GM23248 (cell line): ENCODE measurements around the gene TBC1D21. TPM values are rescaled to one million over a fixed set of nuclear protein-coding genes. Genes with fewer than 3 reads are reported as not detected.
A peak's percentile ranks its signal among the peaks of the same experiment; 100 is the strongest.

Experiments used
- DNase-seq: peaks from one replicate; pipeline ENCODE4 v3.0.0-alpha.2; 2015
- H2AFZ ChIP-seq: fragments of 200-600 bp; sonication (generic); 2 replicates; pipeline ENCODE4 v1.6.1; 2016; ENCODE audit warnings: antibody characterized with exemption
- H3F3A ChIP-seq: fragments of 200-600 bp; sonication (generic); 2 replicates; pipeline ENCODE4 v1.6.1; 2016; ENCODE audit warnings: mild to moderate bottlenecking, antibody characterized with exemption, mixed run types; ENCODE audit not compliant: insufficient read depth
- H3K27ac ChIP-seq: fragments of 200-600 bp; sonication (generic); 2 replicates; pipeline ENCODE4 v1.5.1; 2016; ENCODE audit warnings: mild to moderate bottlenecking
- H3K27me3 ChIP-seq: fragments of 200-600 bp; sonication (generic); replicated peaks from 2 replicates; pipeline ENCODE4 v1.6.1; 2016; ENCODE audit warnings: mild to moderate bottlenecking; ENCODE audit not compliant: insufficient read depth
- H3K36me3 ChIP-seq: fragments of 200-600 bp; sonication (generic); 2 replicates; pipeline ENCODE4 v1.6.1; 2016; ENCODE audit warnings: low read depth, mild to moderate bottlenecking
- H3K4me1 ChIP-seq: fragments of 200-600 bp; sonication (generic); 2 replicates; pipeline ENCODE4 v1.6.1; 2016; ENCODE audit warnings: mild to moderate bottlenecking; ENCODE audit not compliant: insufficient read depth
- H3K4me2 ChIP-seq: fragments of 200-600 bp; sonication (generic); one replicate; pipeline ENCODE4 v1.6.1; 2016; ENCODE audit warnings: mild to moderate bottlenecking; ENCODE audit not compliant: unreplicated experiment
- H3K4me3 ChIP-seq: fragments of 200-600 bp; sonication (generic); 2 replicates; pipeline ENCODE4 v1.5.1; 2016; ENCODE audit warnings: mild to moderate bottlenecking
- H3K79me2 ChIP-seq: fragments of 200-600 bp; sonication (generic); 2 replicates; pipeline ENCODE4 v1.6.1; 2016; ENCODE audit warnings: mild to moderate bottlenecking; ENCODE audit not compliant: insufficient read depth
- H3K9ac ChIP-seq: fragments of 200-600 bp; sonication (generic); 2 replicates; pipeline ENCODE4 v1.6.1; 2016; ENCODE audit warnings: mild to moderate bottlenecking
- H3K9me2 ChIP-seq: fragments of 200-600 bp; sonication (generic); 2 replicates; pipeline ENCODE4 v1.6.1; 2016; ENCODE audit warnings: mixed run types, mild to moderate bottlenecking, moderate library complexity; ENCODE audit not compliant: insufficient read depth
- H3K9me3 ChIP-seq: fragments of 200-600 bp; sonication (generic); one replicate; pipeline ENCODE4 v1.6.1; 2017; ENCODE audit warnings: low read depth
- H4K20me1 ChIP-seq: fragments of 200-600 bp; sonication (generic); 2 replicates; pipeline ENCODE4 v1.6.0; 2016; ENCODE audit not compliant: insufficient read depth
- EZH2 ChIP-seq: fragments of 200-600 bp; sonication (generic); IDR thresholded peaks from 2 replicates; pipeline ENCODE4 v1.6.1; 2018; ENCODE audit warnings: antibody characterized with exemption, mild to moderate bottlenecking; ENCODE audit not compliant: insufficient read depth, poor library complexity, severe bottlenecking
- EZH2phosphoT487 ChIP-seq: fragments of 200-600 bp; sonication (generic); IDR thresholded peaks from 2 replicates; pipeline ENCODE4 v1.6.1; 2018; ENCODE audit warnings: antibody characterized with exemption, moderate library complexity, mild to moderate bottlenecking, low read depth; ENCODE audit not compliant: insufficient read depth
- whole genome bisulfite sequencing, 2 experiments: methylation state at CpG; one replicate each; pipeline ENCODE4 v1.1.6; 2015 to 2017; ENCODE audit warnings: low lambda C conversion rate in 2 of 2, low coverage in 1 of 2; ENCODE audit errors: missing lambda C conversion rate in 2 of 2; 5-methylcytosine and 5-hydroxymethylcytosine counted together
- in situ Hi-C: fragments of 300-500 bp; cut with MboI; formaldehyde crosslinking; loops from 2 replicates; pipeline ENCODE4 v1.15.0; 2020
- polyA plus RNA-seq: library from polyadenylated mRNA; unstranded; fragments of >200 nt; fragmentation: Nextera tagmentation; extraction: Ambion mirVana; gene quantifications from 2 replicates; pipeline ENCODE4 v1.2.1, GENCODE V29; 2016
- total RNA-seq: library from RNA; depleted of rRNA; stranded (reverse); fragments of >200 nt; shearing (Covaris generic); gene quantifications from 2 replicates; pipeline ENCODE4 v1.2.3, GENCODE V29; 2014

Gene TBC1D21
- total and polyA plus RNA-seq, 2 experiments from 2014 or later, result not detected

DNA sequence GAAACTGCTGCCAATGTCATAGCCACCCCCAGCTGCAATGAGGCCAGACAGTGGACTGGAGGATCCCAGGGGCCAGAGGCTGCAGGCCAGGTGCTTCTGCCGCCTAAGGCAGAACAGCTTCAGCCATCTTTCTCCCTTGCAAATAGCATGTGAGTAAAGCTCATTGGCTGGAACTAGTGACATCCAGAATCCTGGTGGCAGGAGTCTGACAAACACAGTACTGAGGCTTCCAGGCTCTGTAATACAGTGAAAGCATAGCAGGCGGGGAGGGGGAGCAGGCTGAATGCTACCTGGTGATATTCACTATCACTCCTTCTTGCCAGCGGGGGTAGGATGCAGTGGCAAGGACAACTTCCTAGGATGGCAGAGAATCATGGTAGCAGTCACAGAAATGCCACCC, 36.5 kb upstream of the TBC1D21 start:
- Histone ChIP-seq H3K9me3 (no peaks in the 10 kb centered on the region), H3K27me3 (peaks cover 73% of the 10 kb centered on the region), H3K4me2 (no peak overlapping the region), H3K79me2 (no peaks in the 10 kb centered on the region), H3K27ac (no peak overlapping the region), H2AFZ (no peak overlapping the region), H3K4me3 (no peak overlapping the region), H3K36me3 (no peaks in the 10 kb centered on the region), H3K4me1 (no peaks in the 10 kb centered on the region), H3F3A (no peaks in the 10 kb centered on the region), H4K20me1 (no peaks in the 10 kb centered on the region), H3K9ac (no peak overlapping the region), H3K9me2 (no peaks in the 10 kb centered on the region)
- TF ChIP-seq EZH2phosphoT487, result no peak
- no peak for TF ChIP-seq EZH2
- in situ Hi-C loops, result no loop called here
- DNase-seq, result no peak
- 35 to 46% methylated on average over 3 of the region's 3 CpGs for WGBS, 2 experiments

DNA sequence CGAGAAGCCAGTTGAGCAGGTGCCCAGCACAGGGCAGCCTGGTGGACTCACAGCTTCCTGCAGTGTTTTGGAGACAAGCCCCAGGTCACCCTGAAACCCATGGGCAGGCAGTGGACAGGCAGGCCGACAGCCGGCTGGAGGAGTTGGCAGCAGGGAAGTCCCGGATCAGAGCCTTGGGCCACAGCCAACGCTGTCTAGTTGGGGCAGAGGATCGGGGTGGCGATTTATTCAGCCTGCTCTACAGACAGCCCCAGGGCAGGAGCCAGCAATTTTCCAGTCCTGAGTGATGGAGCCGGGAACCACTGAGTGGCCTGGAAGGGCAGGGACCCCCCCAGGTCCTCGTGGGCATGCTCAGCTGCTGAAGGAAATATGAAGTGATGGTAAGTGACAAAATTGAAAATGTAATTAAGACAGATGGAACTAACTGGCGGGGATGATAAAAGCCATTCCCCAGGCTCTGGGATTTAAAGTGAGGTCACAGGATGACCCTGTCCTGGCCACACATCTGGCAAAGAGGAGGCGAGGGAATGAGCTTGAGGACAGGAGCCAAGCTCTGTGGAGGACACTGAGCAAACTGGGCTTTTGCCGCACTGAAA, 34.4 kb upstream of the TBC1D21 start:
- no peaks in the 10 kb centered on the region for H3K79me2 ChIP-seq
- no peak overlapping the region for H3K4me2 ChIP-seq
- H3F3A ChIP-seq, result no peaks in the 10 kb centered on the region
- in situ Hi-C loops, result no loop called here
- no peak overlapping the region for H3K27ac ChIP-seq
- H2AFZ ChIP-seq, result no peak overlapping the region
- no peaks in the 10 kb centered on the region for H3K9me3 ChIP-seq
- H3K4me1 ChIP-seq, result no peaks in the 10 kb centered on the region
- TF ChIP-seq EZH2phosphoT487 (no peak), EZH2 (no peak)
- peaks cover 78% of the 10 kb centered on the region for H3K27me3 ChIP-seq
- H3K9me2 ChIP-seq, result no peaks in the 10 kb centered on the region
- DNase-seq, result peak; percentile 19
- 19 to 20% methylated on average over 11 to 12 of the region's 12 CpGs for WGBS, 2 experiments
- no peak overlapping the region for H3K4me3 ChIP-seq
- no peaks in the 10 kb centered on the region for H3K36me3 ChIP-seq
- no peak overlapping the region for H3K9ac ChIP-seq
- no peaks in the 10 kb centered on the region for H4K20me1 ChIP-seq

DNA sequence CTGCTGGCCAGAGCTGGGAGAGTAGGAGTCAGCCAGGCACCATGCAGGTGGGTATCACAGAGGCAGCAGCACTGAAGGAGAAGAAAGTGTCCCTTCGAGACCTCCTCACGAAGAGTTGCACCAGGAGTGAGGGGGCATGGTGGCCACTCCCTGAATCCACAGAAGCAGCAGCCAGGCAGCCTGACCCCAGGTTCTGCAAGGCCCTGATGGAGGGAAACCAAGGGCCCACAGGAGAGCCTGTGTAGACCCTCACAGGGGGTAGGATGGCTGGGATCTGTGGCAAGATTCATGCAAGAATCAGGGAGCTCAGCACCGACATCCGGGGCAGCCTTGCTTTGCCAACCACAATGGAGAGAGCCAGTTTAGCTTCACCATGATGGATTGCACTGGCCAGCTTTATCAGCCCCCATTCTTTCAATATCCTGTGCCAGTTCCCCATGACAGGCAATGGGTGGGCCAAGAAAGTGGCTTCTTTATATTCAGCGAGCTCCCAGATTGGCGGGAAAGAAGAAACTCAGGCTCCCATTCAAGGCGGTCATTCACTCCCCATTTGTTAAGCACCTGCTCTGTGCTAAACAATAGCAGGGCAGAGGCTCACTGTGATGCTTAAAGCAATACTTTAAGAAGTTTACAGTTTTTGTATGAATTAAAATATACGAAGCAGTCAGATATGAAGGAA, 33.5 kb upstream of the TBC1D21 start:
- H2AFZ ChIP-seq, result no peak overlapping the region
- 61 to 68% methylated on average over 8 of the region's 8 CpGs for WGBS, 2 experiments
- H3K4me2 ChIP-seq, result no peak overlapping the region
- H3K4me1 ChIP-seq, result no peaks in the 10 kb centered on the region
- no peaks in the 10 kb centered on the region for H4K20me1 ChIP-seq
- H3K9me3 ChIP-seq, result no peaks in the 10 kb centered on the region
- DNase-seq, result no peak
- H3K79me2 ChIP-seq, result no peaks in the 10 kb centered on the region
- H3K36me3 ChIP-seq, result no peaks in the 10 kb centered on the region
- TF ChIP-seq EZH2phosphoT487 (no peak), EZH2 (no peak)
- no peaks in the 10 kb centered on the region for H3K9me2 ChIP-seq
- in situ Hi-C loops, result no loop called here
- no peak overlapping the region for H3K9ac ChIP-seq
- H3F3A ChIP-seq, result no peaks in the 10 kb centered on the region
- no peak overlapping the region for H3K4me3 ChIP-seq
- H3K27me3 ChIP-seq, result peaks cover 72% of the 10 kb centered on the region
- no peak overlapping the region for H3K27ac ChIP-seq

DNA sequence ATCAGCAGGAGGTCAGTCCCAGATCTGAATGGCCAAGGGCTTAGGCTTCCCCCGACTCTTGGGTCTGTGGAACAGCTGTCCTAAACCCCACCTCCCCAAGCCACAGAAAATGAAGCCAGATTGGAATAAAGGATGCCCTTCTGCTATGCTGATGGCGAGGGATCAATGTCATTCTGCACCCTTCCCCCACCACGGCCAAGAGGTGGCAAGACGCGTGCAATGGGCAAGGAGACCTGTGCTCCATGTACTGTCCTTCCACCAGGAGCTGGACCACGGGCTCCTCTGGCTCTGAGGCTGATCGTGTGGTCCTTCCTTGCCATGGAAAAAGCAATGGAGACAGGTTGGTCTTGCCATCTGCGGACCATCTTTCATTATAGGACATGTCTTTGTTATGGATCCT, 32.6 kb upstream of the TBC1D21 start:
- Histone ChIP-seq H3K79me2 (no peaks in the 10 kb centered on the region), H3K36me3 (no peaks in the 10 kb centered on the region), H3K27ac (no peak overlapping the region), H3K9me3 (no peaks in the 10 kb centered on the region), H4K20me1 (no peaks in the 10 kb centered on the region), H3K9ac (no peak overlapping the region), H3K4me3 (no peak overlapping the region), H3K27me3 (peaks cover 63% of the 10 kb centered on the region), H3K4me1 (no peaks in the 10 kb centered on the region), H2AFZ (no peak overlapping the region), H3K9me2 (no peaks in the 10 kb centered on the region), H3K4me2 (no peak overlapping the region), H3F3A (no peaks in the 10 kb centered on the region)
- WGBS, 2 experiments, result 42 to 45% methylated on average over 8 of the region's 8 CpGs
- no peak for DNase-seq
- no peak for TF ChIP-seq EZH2phosphoT487
- no peak for TF ChIP-seq EZH2
- in situ Hi-C loops, result no loop called here
